NCI-H1694 (cell line): ENCODE results near the gene ABCC2.
"Not testable (repeated sequence)": the region's sequence is repeated elsewhere in the genome, so short reads cannot be mapped to it uniquely, and the experiment has no call there.

ENCODE experiments used
- DNase-seq: peaks from one replicate; lab custom pipeline; 2025; lab: John Stamatoyannopoulos, UW

The ABCC2 gene

DNA sequence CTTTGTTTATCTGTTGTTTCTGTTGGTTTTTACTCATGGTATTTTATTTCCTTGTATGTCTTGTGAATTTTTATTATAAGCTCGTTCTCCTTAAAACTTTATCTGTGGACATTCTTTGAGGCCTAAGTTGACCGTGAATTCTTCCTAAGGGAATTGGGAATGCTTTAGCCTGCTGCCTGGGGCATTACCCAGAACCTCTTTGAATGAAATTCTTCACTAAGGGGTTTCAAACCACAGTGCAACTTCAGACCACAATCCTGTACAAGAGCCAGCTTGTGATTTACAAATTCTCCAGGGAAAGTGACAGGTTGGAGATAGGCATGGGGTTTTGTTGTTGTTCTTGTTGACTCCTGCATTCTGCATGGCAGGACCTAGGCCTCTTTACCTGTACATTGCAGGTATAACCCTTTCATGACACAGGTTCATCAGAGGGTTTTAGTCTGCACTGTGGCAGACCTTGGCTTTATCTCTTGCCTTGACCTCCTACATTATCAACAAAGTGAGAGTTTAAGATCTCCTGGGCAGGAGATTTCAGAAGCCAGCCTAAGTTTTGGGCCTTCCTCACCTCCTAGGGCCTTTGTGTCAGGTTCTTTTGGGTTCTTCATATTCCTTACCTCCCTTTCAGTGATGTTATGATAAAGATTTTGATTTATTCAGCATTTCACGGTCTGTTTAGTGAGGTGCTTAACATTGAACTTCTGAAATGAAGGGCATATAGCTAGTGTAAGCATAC lies 70.2 kb downstream of the ABCC2 start:
- DNase-seq, result no peak

DNA sequence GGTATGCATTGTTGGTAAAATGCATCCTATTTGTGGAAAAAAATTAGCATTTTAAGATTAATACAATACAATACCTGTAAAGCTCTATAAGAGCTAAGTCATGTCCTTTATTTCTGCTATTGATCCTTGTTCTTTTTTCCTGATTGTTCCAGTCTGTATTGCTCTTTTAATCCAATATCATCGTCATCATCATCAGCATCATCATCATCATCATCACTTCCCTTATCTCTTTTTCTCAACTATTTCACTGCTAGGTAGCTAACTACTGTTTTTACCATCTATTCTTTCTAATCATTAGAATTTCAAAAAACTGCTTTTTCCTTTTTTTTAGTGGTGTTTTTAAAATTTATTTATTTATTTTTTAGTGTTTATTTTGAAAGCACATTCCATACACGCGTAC lies 71.2 kb downstream of the ABCC2 start:
- DNase-seq, result no peak

DNA sequence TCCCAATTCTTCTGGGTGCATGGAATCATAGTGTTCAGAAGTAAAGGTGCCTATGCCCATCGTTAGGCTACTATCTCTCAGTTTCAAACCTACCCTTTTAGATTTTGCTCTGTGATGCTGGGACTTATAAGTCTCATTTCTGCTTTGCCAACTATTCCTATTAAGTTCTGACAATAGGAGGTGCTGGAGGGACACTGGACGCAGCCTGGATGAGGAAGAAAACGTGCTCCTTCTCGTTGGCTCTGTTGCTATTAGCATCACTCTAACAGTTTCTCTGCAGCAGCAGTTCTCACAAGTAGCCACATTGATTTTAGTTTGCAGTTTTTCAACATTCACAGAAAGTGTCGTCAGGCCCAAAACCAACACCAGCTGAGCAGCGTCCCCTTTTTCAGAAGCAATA lies 72.4 kb downstream of the ABCC2 start:
- no peak for DNase-seq

DNA sequence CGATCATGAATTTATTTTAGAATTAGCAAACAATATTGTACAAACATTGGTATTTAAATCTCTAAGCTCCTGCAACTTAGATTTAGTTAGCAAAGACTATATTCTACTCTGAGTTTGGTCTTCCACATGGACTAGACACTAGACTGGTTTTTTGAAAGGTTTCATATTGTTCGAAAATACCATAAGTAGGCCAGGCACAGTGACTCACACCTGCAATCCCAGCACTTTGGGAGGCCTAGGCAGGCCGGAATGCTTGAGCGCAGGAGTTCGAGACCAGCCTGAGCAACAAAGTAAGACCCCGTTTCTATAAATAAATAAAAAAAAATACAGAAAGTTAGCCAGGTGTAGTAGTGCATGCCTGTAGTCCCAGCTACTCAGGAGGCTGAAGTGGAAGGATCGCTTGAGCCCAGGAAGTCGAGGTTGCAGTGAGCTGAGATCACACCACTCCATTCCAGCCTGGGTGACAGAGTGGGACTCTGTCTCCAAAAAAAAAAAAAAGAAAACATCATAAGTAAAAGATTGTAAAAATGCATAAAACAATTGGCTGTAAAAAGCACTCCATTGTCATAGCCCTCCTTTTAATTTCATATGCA lies 73.1 kb downstream of the ABCC2 start:
- DNase-seq, result no peak

DNA sequence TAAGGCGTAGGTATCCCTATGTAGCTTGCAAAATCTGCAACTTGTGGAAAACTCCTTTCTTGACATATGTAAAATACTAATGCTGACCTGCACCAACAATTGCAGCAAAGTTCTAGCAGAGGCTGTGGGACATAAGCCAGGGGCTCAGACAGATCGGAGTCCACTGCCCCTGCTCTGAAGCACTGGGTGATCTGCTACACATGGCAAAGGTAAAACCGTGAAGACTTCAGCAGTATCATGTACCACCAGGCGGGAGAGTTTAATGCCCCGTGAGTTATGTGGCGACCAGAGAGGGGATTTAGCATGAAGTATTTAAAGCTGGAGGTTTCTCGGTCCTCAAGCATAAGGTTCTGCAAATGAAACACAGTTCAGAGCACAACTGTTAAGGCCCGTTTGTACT lies 76.4 kb downstream of the ABCC2 start:
- no peak for DNase-seq

DNA sequence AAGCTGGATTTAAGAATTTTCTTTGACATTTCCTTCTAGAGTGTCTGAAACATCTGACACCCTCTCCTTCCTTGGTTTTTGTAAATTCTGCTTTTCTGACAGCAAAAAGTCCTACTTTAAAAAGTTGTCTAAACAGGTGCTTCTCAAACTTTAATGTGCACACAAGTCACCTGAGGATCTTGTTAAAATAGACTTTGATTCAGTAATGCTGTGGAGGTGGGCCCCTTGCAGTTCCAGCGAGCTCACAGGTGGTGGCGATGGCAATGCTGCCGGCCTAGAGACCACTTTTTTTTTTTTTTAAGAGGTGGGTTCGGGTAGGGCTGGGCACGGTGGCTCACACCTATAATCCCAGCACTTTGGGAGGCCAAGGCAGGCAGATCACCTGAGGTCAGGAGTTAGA lies 77.1 kb downstream of the ABCC2 start:
- no peak for DNase-seq

DNA sequence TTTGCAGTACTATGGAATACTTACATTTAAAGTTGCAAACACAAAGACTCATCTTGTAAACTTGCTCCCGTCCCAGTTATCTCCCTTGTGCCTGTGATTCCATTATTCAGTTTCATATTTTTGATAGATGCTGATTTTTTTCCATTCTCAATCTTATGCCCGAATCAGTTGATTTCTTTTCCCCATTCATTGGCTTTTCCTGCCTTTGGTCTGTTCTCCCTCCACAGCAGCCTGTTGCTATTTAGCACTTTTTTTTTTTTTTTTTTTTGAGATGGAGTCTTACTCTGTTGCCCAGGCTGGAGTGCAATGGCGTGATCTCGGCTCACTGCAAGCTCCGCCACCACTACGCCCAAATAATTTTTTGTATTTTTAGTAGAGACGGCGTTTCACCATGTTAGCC lies 78.0 kb downstream of the ABCC2 start:
- no peak for DNase-seq

DNA sequence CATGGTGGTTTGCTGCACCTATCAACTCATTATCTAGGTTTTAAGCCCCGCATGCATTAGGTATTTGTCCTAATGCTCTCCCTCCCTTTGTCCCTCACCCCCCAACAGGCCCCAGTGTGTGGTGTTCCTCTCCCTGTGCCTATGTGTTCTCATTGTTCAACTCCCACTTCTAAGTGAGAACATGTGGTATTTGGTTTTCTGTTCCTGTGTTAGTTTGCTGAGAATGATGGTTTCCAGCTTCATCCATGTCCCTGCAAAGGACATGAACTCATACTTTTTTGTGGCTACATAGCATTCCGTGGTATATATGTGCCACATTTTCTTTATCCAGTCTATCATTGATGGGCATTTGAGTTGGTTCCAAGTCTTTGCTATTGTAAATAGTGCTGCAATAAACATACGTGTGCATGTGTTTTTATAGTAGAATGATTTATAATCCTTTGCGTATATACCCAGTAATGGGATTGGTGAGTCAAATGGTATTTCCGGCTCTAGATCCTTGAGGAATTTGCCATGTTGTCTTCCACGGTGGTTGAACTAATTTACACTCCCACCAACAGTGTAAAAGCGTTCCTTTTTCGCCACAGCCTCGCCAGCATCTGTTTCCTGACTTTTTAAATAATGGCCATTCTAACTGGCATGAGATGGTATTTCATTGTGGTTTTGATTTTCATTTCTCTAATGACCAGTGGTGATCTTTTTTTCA lies 81.2 kb downstream of the ABCC2 start:
- DNase-seq, result not testable (repeated sequence)

DNA sequence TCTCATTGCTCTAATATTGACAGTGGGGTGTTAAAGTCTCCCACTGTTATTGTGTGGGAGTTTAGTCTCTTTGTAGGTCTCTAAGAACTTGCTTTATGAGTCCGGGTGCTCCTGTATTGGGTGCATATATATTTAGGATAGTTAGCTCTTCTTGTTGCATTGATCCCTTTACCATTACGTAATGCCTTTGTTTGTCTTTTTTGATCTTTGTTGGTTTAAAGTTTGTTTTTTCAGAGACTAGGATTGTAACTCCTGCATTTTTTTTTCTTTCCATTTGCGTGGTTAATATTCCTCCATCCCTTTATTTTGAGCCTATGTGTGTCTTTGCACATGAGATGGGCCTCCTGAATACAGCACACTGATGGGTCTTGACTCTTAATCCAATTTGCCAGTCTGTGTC lies 84.8 kb downstream of the ABCC2 start:
- not testable (repeated sequence) for DNase-seq

DNA sequence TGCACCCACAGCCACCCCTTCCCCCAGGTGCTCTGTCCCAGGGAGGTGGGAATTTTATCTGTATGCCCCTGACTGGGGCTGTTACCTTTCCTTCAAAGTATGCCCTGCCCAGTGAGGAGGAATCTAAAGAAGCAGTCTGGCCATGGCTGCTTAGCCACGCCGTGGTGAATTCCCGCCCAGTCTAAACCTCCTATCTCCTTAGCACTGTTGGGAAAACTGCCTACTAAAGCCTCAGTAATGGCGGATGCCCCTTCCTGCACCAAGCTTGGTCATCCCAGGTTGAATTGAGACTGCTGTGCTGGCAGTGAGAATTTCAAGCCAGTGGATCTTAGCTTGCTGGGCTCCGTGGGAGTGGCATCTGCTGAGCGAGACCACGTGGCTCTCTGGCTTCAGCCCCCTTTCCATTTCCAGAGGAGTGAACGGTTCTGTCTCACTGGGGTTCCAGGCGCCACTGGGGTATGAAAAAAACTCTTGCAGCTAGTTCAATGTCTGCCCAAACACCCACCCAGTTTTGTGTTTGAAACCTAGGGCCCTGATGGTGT lies 87.2 kb downstream of the ABCC2 start:
- no peak for DNase-seq

DNA sequence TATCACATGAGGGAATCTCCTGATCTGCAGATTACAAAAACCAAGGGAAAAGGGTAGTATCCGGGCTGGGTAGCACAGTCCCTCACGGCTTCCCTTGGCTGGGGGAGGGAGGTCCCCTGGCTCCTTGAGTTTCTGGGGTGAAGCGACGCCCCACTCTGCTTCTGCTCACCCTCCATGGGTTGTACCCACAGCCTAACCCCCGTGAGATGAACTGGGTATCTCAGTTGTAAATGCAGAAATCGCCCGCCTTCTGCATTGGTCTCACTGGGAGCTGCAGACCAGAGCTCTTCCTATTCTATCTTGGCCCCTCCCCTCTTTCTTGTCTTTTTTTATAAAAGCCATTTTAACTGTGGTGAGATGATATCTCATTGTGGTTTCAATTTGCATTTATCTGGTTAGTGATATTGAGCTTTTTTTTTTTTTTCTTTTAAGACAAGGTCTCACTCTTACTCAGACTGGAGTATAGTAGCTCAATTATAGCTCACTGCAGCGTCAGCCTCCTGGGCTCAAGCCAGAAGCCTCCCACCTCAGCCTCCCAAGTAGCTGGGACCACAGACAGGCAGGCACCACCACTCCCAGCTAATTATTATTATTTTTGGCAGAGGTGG lies 87.8 kb downstream of the ABCC2 start:
- no peak for DNase-seq

DNA sequence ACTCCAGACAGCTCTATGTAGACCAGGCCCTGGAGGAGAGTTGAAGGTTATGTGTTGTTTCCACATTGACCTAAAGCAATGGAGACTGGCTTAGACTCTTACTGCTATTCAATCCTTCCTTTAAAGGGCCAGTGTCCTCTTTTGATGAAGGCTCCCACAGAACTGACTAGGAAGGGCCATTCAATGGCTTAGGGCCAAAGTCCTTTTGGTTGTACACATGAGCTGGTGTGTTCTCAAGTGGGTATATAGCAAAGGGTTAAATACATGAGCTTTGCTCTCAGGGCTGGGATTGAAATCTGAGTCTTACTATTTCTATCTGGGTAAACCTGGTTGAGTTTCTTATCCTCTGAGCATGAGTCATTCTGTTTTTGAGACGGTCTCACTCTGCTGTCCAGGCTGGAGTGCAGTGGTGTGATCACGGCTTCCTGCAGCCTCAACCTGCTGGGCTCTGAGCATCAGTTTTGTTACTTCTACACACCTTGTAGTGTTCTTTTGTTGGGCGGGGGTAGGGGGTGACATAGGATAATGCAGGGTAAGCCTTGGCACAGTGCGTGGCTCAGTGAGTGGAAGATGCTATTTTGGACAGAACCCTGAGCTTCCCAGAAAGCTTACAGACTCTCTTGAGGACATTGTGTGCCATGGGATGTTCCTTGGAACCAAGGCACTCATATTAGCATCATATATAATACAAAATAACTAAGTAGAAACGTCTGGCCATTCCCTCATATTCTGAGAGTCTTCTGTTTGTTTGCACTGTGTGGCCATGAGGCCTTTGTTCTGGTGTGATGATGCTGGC lies 90.1 kb downstream of the ABCC2 start:
- no peak for DNase-seq

DNA sequence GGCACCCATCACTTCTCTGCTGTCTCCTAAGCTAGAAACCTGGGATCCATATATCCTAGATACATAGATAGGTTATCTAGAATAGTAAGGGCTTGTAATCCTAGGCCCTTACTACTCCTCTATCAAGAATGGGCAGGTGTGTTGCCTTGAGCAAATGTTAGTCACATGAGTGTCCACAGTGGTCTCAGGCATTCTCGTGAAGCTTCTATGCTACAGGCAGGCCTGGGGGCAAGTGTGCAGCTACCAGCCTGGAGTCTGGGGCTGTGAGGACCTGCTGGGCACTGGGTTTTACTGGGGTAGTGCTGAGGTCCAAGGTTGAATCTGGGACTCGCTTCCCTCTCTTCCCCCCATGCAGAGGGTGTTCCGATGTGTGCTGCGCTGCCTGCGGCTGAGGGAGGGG lies 91.4 kb downstream of the ABCC2 start:
- DNase-seq, result no peak

DNA sequence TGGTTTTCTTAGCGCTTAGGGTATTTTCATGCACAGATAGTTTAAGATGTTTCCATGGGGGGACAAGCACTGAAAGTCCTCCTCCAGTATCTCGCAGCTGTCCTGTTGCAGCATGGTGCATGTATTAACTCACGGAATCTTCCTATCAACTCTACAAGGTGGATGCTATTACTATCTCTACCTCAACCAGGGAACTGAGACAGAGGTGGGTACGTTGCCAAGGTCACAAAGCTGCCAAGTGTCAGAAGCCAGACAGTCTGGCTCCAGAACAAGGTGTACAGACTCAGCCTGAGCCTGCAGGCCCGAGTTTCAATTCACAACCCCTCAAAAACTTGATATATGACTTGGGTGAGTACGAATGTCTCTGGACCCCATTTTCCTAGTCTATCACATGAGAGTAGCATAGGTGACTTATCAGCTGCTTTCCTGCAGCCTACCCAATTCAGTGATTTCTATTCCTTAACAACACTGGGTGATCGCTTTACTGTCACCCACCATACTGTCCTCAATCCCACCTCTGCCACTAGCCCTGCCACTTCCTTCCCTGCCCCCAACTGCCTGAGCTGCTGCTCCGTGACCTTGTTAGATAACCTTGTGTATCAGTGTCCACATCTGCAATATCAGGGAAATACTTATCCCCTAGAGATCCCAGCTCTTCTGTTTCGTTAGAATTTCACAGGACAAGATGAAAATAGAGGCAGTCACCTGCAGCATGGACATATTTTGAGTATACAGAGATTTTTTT lies 92.1 kb downstream of the ABCC2 start:
- no peak for DNase-seq

DNA sequence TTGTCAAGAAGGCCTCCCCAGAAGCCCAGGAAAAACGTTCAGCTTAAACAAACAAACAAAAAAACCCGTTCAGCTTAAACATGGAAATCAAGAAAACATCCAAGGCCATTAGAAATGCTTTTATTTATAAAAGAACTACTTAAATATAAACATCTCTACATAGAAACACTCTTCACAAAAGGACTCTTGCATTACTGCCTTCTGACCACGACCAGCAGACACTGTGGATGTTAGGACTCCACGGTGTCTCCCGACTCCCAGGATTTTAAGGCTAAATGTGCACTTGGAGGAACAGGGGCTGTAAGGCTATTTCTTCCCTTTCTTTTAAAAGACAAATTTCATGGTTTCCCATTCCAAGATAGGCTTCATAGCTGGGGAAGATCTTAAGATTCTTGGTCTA lies 93.0 kb downstream of the ABCC2 start:
- no peak for DNase-seq

DNA sequence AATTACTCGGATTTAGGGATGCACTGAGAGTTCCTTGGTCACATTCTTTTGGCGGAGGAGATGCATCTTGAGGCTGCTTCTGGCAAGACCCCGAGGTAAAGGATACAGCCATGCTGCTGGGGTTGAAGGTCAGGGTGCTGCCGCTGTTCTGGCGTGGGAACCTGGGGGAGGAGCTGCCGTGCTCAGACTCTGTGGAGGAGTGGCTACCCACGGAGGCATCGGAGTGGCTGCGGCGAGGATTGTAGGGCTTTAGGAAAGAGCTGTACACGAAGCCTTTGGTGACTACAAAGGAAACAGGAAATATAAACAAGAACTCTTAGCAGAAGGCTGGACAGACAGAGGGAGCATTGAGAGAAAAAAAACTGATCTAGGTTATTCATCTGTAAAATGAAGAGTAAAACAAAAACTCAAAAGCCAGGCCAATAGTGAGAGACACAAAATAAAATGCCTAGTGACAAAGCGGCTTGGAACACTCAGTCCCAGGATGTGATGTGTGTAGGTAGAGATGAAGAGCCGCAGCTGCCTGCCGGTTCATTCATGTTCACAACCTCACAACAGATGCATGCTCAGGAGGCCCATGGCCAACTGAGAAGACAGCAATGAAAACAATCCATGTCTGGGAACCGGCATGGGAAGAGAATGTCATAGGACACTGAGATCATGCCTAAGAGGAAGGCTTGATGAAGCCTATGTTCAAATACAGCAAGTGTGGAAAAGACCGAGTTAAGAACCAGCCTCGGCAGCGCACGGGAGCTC lies 97.8 kb downstream of the ABCC2 start:
- no peak for DNase-seq

DNA sequence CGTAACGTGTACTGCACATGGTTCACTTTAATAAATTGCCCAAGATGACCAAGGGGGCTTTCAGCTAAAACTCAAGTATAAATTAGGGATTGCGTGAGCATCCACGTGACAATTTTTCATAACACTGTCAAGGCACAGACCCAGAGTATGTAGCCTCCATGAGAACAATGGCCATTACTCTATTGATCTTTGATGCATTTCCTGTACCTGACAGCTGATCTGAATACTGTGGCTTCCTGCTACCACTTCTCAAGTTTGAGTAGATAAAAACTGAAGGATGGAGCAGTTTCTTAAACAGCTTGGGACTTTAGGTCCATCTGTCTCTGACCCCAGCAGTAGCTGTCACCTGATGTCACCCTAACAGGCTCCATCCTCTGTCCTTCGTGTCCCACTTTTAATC lies 98.9 kb downstream of the ABCC2 start:
- DNase-seq, result no peak

DNA sequence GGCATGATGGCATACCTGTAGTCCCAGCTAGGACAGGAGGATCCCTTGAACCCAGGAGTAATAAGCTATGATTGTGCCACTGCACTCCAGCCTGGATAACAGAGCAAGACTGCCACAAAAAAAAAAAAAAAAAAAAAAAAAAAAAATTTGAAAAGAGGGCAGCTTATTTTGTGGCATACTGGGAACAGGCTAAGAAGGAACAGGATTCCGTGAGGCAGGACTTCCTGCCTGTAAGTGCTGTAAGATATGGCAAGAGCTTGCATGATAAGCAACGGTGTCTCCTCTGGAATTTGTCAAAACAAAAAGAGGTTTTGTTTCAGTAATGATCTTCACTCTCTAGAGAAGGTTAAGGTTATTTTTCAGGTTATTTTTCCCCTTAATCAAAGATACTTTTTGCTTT lies 101.1 kb downstream of the ABCC2 start:
- no peak for DNase-seq

DNA sequence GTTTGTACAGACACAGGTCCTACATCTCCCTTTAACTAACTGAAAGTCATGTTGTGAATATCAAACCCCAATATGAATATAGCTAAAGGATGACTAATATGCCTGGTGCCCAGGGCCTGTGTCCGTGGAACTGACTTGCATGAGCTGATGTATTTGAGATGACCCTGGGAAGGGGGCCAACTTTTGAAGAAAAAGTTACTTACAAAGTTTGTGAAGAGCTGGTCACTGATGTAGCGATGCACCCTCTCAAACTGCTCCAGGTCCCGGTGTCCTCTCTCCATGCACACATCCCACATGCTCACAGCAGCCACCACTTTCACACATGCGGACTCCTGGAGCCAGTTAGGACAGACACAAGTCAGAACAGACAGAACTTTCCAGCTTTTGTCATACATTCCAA lies 106.2 kb downstream of the ABCC2 start:
- DNase-seq, result no peak

DNA sequence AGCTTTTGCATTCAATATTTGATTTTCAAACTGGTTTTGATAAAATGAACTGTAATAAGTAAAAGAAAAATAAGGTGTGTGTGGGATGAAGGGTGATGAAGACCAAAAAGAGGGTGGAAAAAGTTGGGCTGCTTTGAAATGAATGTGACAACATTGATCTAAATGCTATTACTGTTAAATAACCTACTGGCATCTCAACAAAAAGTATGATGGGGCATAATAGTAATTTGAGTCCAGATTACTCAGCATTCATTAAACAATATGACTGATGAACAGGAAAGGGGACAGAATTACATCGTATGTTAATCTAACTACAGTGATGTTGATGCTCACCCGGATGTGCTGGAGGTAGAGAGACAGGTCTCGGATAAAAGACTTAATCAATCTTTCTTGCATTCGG lies 112.2 kb downstream of the ABCC2 start:
- DNase-seq, result no peak
